WERI-Rb-1 (cell line): ENCODE results near the gene KCNB1.

ENCODE experiments used
- DNase-seq: peaks from one replicate; pipeline ENCODE4 v3.0.0-alpha.2; 2020
- H3K27ac ChIP-seq: fragments of 250-450 bp; sonication (Bioruptor Pico); 2 replicates; pipeline ENCODE4 v1.5.1; 2020; ENCODE audit warnings: mild to moderate bottlenecking, moderate library complexity
- H3K27me3 ChIP-seq: fragments of 250-450 bp; sonication (Bioruptor Pico); 2 replicates; pipeline ENCODE4 v1.5.1; 2021; ENCODE audit warnings: mild to moderate bottlenecking, low read depth, moderate library complexity; ENCODE audit not compliant: insufficient read depth, severe bottlenecking
- H3K36me3 ChIP-seq: fragments of 250-450 bp; sonication (Bioruptor Pico); 2 replicates; pipeline ENCODE4 v1.5.1; 2020; ENCODE audit warnings: mild to moderate bottlenecking, moderate library complexity
- H3K4me3 ChIP-seq: 2 replicates; pipeline ENCODE4 v1.5.1; 2011; ENCODE audit warnings: low read depth, mild to moderate bottlenecking, control low read depth, low read length
- H3K9me3 ChIP-seq: fragments of 250-450 bp; sonication (Bioruptor Pico); 2 replicates; pipeline ENCODE4 v1.5.1; 2021; ENCODE audit warnings: mild to moderate bottlenecking, moderate library complexity; ENCODE audit not compliant: severe bottlenecking
- TF ChIP-seq, protein P1 (sequence below): IDR thresholded peaks from 2 replicates; pipeline ENCODE4 v1.5.1; 2011; ENCODE audit warnings: low read depth, mild to moderate bottlenecking, control low read depth, inconsistent platforms, low read length

Gene KCNB1

DNA sequence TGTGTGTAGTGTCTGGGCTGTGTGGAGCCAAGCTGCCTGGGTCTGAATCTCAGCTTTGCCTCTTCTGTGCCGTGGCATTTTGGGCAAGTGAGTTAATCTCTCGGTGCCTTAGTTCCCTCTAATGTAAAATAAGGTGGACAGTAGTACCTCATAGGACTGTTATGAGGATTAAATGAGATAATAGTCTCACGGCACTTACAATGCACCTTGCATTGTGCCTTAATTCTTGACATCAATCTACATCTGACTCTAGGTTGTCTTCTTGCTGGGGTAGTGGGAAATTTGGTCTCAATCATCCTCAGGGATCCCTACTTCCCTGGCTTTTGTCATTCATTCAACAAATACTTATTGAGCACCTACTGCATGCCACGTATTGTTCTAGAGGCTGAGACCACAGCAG, 133.9 kb downstream of the KCNB1 start:
- Histone ChIP-seq H3K27ac (no peak overlapping the region), H3K4me3 (no peak overlapping the region), H3K36me3 (no peaks in the 10 kb centered on the region), H3K27me3 (no peaks in the 10 kb centered on the region), H3K9me3 (no peaks in the 10 kb centered on the region)
- TF ChIP-seq, protein P1, sequence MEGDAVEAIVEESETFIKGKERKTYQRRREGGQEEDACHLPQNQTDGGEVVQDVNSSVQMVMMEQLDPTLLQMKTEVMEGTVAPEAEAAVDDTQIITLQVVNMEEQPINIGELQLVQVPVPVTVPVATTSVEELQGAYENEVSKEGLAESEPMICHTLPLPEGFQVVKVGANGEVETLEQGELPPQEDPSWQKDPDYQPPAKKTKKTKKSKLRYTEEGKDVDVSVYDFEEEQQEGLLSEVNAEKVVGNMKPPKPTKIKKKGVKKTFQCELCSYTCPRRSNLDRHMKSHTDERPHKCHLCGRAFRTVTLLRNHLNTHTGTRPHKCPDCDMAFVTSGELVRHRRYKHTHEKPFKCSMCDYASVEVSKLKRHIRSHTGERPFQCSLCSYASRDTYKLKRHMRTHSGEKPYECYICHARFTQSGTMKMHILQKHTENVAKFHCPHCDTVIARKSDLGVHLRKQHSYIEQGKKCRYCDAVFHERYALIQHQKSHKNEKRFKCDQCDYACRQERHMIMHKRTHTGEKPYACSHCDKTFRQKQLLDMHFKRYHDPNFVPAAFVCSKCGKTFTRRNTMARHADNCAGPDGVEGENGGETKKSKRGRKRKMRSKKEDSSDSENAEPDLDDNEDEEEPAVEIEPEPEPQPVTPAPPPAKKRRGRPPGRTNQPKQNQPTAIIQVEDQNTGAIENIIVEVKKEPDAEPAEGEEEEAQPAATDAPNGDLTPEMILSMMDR: no peak
- no peak for DNase-seq

DNA sequence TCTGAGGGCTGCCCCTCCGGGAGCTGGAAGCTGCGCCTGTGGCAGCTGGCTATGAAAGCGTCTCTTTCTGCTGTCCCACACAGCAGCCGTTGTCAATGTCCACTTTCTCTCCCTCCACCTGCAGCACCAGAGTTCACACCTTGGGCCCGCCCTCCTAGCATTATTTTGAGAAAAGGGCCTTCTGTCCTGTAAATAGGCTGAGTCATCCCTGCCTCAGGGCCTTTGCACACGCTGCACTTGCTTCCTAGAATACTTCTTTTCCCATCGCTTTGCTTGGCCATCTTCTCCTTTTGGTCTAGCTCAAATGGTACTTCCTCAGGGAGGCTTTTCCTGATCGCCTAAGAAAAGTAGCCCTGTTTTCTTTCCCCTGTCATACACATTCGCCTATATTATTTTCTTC, 135.3 kb downstream of the KCNB1 start:
- Histone ChIP-seq H3K4me3 (no peak overlapping the region), H3K27ac (no peak overlapping the region), H3K36me3 (no peaks in the 10 kb centered on the region), H3K9me3 (no peaks in the 10 kb centered on the region), H3K27me3 (no peaks in the 10 kb centered on the region)
- no peak for DNase-seq
- TF ChIP-seq, protein P1: no peak

DNA sequence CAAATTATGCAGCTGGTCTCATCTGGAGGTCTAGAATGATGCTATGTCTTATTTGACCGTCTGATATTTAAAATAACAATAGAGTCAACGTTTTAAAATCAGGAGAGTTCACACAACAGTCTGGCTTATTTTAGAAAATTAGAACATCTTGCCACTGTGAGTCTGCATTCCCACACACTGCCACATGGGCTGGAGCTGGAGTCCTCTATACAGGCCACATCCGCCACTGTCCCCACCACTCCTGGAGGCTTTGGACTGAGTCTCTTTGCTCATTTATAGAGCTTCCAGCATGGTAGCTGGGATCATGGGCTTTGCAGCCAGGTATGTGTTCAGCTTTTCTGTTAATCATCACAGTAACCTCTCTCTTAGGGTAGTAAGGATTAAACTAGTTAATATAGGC, 135.8 kb downstream of the KCNB1 start:
- DNase-seq: no peak
- Histone ChIP-seq H3K4me3 (no peak overlapping the region), H3K27me3 (no peaks in the 10 kb centered on the region), H3K36me3 (no peaks in the 10 kb centered on the region), H3K9me3 (no peaks in the 10 kb centered on the region), H3K27ac (no peak overlapping the region)
- TF ChIP-seq, protein P1: no peak

DNA sequence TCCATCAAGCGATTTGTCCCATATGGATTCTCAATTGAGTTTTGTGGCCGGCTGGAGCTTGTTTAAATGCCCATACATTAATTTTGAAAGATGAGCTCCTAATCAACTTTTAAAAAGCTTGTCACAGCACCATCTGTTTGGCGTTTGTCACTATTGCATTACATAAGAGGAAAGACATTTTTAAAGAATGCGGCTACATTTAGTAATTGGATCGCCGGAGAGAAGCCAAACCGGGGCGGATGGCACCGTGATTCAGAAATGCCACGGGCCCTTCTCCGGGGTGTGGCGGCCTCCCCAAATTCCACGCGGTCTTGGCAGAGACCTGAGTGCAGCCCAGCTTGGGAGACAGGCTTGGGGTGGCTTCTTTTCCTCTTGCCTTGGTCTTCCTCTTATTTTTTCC, 136.9 kb downstream of the KCNB1 start:
- Histone ChIP-seq H3K27me3 (no peaks in the 10 kb centered on the region), H3K36me3 (no peaks in the 10 kb centered on the region), H3K4me3 (no peak overlapping the region), H3K9me3 (no peaks in the 10 kb centered on the region), H3K27ac (no peak overlapping the region)
- DNase-seq: no peak
- TF ChIP-seq, protein P1: no peak

DNA sequence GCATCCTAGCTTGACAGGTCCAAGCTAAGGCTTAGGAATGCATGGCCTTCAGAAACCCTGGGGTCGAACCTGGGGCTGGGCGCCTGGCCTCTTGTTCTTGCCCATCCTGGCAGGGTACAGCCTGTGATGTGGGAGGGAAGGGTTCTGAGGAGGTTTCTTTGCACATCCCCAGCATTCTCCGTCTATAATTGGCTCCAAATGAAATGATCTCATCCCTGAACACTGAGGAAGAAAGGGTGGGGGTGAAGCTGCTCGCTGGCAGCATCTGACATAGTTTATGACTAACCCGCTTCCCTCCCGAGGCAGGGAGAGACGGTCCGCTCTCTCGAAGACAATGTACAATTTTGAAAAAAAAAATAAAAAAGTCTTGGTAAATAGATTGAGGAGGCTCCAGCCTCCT, 137.5 kb downstream of the KCNB1 start:
- TF ChIP-seq, protein P1: no peak
- Histone ChIP-seq H3K27me3 (no peaks in the 10 kb centered on the region), H3K9me3 (no peaks in the 10 kb centered on the region), H3K27ac (no peak overlapping the region), H3K4me3 (no peak overlapping the region), H3K36me3 (no peaks in the 10 kb centered on the region)
- DNase-seq: no peak

DNA sequence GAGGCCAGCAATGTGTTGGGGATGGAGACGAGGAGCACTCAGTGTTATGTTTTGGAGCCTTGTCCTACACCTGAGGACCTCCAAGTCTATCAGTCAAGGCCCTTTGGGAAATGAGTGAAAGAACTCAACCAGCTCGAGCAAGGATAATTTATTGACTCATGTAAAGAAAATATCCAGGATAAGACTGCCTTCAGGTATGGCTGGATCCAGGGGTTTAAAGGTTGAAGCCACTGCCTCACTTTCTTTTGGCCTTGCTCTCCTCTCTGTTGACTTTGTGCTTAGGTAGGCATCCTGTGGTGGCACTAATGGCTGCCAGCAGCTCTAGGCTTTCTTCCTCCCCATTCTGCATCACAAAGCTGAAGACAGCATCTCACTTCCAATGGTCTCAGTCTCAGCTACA, 138.3 kb downstream of the KCNB1 start:
- Histone ChIP-seq H3K9me3 (no peaks in the 10 kb centered on the region), H3K36me3 (no peaks in the 10 kb centered on the region), H3K4me3 (no peak overlapping the region), H3K27me3 (no peaks in the 10 kb centered on the region), H3K27ac (no peak overlapping the region)
- DNase-seq: no peak
- TF ChIP-seq, protein P1: no peak
